Osteocyte (in vitro differentiated cells): ENCODE results near the gene THRB. TPM values are rescaled to one million over a fixed set of nuclear protein-coding genes. Genes with fewer than 3 reads are reported as not detected.

Experiments used
- DNase-seq: peaks from one replicate; pipeline ENCODE4 v3.0.0; 2021; ENCODE audit warnings: mixed read lengths; ENCODE audit not compliant: unreplicated experiment; ENCODE audit errors: extremely low spot score
- H3K27ac Mint-ChIP-seq: one replicate; pipeline ENCODE4 v1.8.0; 2021; ENCODE audit warnings: mild to moderate bottlenecking, mixed read lengths; ENCODE audit not compliant: unreplicated experiment
- H3K27me3 Mint-ChIP-seq: one replicate; pipeline ENCODE4 v1.8.0; 2021; ENCODE audit warnings: mixed read lengths; ENCODE audit not compliant: unreplicated experiment
- H3K36me3 Mint-ChIP-seq: one replicate; pipeline ENCODE4 v1.8.0; 2021; ENCODE audit warnings: mixed read lengths; ENCODE audit not compliant: unreplicated experiment
- H3K4me1 Mint-ChIP-seq: one replicate; pipeline ENCODE4 v1.8.0; 2021; ENCODE audit warnings: mixed read lengths; ENCODE audit not compliant: unreplicated experiment
- H3K4me3 Mint-ChIP-seq: one replicate; pipeline ENCODE4 v1.8.0; 2021; ENCODE audit warnings: mild to moderate bottlenecking, moderate library complexity, mixed read lengths; ENCODE audit not compliant: unreplicated experiment
- H3K9me3 Mint-ChIP-seq: one replicate; pipeline ENCODE4 v1.8.0; 2021; ENCODE audit warnings: mixed read lengths; ENCODE audit not compliant: unreplicated experiment
- total RNA-seq: library from RNA; stranded (reverse); gene quantifications from 2 replicates; pipeline ENCODE4 v1.2.1, GENCODE V29; 2021
- TF ChIP-seq, protein P1 (sequence below): fragments of 200-600 bp; sonication (generic); IDR thresholded peaks from 2 replicates; pipeline ENCODE4 v1.5.0; 2021; ENCODE audit warnings: antibody characterized with exemption, mild to moderate bottlenecking, moderate library complexity

Gene THRB
- total RNA-seq, 1 donor from 2014 or later, result 4.6 TPM

GRCh38 chr3:24500806-24501205, 6.2 kb upstream of the THRB start:
- no peak for DNase-seq

DNA sequence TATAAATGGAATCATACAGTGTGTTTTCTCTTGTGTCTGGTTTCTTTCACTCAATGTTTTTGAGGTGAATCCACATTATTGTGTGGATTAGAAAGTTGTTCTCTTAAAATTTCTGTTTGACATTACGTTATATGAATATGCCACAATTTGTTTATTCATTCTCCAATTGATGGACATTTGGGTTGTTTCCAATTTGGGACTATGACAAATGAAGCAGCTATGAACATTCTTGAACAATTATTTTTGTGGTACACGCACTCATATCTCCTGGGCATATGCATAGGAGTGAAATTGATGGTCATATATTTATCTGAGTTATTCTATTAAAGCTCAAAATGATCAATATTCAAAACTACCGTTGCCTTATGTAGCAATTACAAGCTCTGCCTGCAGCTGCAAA, 5.3 kb upstream of the THRB start:
- H3K27me3 Mint-ChIP-seq, result no peaks in the 10 kb centered on the region
- H3K9me3 Mint-ChIP-seq, result no peaks in the 10 kb centered on the region
- no peaks in the 10 kb centered on the region for H3K36me3 Mint-ChIP-seq
- H3K4me3 Mint-ChIP-seq, result no peak overlapping the region
- no peak overlapping the region for H3K27ac Mint-ChIP-seq
- no peak for DNase-seq
- peaks cover 9% of the 10 kb centered on the region for H3K4me1 Mint-ChIP-seq
- TF ChIP-seq, protein P1, sequence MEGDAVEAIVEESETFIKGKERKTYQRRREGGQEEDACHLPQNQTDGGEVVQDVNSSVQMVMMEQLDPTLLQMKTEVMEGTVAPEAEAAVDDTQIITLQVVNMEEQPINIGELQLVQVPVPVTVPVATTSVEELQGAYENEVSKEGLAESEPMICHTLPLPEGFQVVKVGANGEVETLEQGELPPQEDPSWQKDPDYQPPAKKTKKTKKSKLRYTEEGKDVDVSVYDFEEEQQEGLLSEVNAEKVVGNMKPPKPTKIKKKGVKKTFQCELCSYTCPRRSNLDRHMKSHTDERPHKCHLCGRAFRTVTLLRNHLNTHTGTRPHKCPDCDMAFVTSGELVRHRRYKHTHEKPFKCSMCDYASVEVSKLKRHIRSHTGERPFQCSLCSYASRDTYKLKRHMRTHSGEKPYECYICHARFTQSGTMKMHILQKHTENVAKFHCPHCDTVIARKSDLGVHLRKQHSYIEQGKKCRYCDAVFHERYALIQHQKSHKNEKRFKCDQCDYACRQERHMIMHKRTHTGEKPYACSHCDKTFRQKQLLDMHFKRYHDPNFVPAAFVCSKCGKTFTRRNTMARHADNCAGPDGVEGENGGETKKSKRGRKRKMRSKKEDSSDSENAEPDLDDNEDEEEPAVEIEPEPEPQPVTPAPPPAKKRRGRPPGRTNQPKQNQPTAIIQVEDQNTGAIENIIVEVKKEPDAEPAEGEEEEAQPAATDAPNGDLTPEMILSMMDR, result no peak

More at GRCh38 chr3:24500806-24501205, 6.2 kb upstream of the THRB start:
- Mint-ChIP-seq H3K36me3 (no peaks in the 10 kb centered on the region), H3K9me3 (no peaks in the 10 kb centered on the region), H3K4me1 (peaks cover 7% of the 10 kb centered on the region), H3K27ac (no peak overlapping the region), H3K4me3 (no peak overlapping the region), H3K27me3 (no peaks in the 10 kb centered on the region)
- TF ChIP-seq, protein P1, result no peak

DNA sequence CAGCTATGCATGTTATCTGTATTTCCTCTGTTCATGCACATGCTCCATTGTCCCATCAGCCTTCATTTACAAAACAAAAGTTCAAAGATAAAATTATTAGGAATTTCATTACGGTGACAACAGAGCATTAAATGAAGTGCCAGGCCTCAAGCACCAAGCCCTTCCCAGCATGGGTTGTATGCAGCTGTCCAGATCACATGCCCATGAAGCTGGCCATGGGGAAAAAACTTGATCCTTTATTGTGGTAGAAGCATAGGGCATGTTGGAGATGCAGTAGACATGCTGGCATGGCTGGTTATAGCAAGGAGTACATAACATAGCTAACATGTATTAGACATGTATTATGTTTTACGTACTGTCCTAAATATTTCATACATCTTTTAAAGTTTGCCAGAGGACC, 4.1 kb upstream of the THRB start:
- Mint-ChIP-seq H3K27ac (no peak overlapping the region), H3K4me1 (peaks cover 11% of the 10 kb centered on the region), H3K27me3 (no peaks in the 10 kb centered on the region), H3K4me3 (no peak overlapping the region), H3K9me3 (no peaks in the 10 kb centered on the region), H3K36me3 (no peaks in the 10 kb centered on the region)
- DNase-seq, result no peak
- TF ChIP-seq, protein P1, result no peak

- DNase-seq, result no peak
- Mint-ChIP-seq H3K4me3 (no peak overlapping the region), H3K4me1 (peaks cover 15% of the 10 kb centered on the region), H3K36me3 (no peaks in the 10 kb centered on the region), H3K27ac (no peak overlapping the region), H3K27me3 (no peaks in the 10 kb centered on the region), H3K9me3 (no peaks in the 10 kb centered on the region)
- TF ChIP-seq, protein P1, result no peak
These were observed 3.7 kb upstream of the THRB start for GRCh38 chr3:24498391-24498790.

DNA sequence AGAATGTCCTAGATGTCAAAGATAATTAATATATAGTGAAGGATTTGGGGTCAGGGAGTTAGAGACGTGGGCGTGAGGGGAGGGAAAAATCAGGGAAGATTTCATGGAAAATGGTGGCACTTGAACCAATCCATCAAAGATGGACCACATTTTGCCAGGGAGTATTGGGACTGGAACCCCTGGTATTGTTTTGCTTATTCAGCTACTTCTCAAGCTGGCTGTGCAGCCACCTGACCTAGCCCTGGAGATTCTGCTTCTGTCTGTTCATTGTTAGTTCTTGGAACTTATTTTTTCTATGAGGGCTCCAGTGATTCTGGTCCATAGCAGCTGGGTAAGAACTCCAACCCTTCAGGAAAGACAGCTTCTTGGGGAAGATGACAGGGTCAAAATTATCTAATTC, 3.3 kb upstream of the THRB start:
- Mint-ChIP-seq H3K27me3 (peaks cover 2% of the 10 kb centered on the region), H3K36me3 (no peaks in the 10 kb centered on the region), H3K9me3 (no peaks in the 10 kb centered on the region), H3K27ac (no peak overlapping the region), H3K4me3 (no peak overlapping the region), H3K4me1 (peaks cover 16% of the 10 kb centered on the region)
- TF ChIP-seq, protein P1, result no peak
- DNase-seq, result no peak
